GOT3 (cell line): Measurements from ENCODE around the gene CLEC11A.
"Not testable (repeated sequence)": the region's sequence is repeated elsewhere in the genome, so short reads cannot be mapped to it uniquely, and the experiment has no call there.

Experiments used
- DNase-seq: peaks from one replicate; lab custom pipeline; 2025; ENCODE audit warnings: mixed read lengths; lab: John Stamatoyannopoulos, UW

CLEC11A gene

DNA sequence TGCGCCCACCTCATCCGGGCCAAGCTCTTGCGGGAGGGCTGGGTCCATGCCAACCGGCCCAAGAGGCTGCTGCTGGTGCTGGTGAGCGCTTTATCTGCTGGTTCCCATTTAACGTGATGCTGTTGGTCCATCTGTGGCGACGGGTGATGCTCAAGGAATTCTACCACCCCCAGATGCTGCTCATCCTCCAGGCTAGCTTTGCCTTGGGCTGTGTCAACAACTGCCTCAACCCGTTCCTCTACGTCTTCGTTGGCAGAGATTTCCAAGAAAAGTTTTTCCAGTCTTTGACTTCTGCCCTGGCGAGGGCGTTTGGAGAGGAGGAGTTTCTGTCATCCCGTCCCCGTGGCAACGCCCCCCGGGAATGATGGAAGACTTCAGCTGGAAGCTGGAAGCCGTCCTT lies 35.9 kb downstream of the CLEC11A start:
- DNase-seq: not testable (repeated sequence)

DNA sequence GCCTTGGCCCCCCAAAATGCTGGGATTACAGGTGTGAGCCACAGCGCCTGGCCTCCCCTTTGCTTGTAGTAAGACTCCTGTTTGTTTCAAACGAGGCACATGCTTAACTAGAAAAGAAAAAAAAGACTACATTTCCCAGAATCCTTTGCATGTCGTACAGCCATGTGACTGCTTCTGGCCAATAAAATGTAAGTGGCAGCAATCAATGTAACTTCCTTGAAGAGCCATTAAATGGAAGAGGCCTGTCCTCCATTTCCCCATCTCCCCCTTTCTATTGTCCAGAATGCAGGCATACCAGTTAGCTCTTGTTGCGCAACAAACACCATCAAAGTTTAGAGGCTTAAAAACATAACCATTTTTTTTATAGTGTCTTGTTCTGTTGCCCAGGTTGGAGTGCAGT lies 36.7 kb downstream of the CLEC11A start:
- no peak for DNase-seq

DNA sequence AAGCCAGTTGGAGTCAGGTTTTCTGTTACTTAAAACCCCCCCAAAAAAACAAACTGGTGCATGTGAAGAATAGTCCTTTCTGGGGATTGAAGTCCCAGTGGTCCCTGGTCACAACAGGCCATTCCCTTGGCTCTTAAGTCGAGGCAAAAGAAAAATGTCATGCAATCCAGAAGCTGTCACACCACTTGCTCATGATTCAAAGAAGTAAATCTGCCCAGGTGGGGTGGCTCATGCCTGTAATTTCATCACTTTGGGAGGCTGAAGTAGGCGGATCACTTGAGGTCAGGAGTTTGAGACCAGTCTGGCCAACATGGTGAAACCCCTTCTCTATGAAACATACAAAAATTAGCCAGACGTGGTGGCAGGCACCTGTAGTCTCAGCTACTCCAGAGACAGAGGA lies 38.3 kb downstream of the CLEC11A start:
- not testable (repeated sequence) for DNase-seq

DNA sequence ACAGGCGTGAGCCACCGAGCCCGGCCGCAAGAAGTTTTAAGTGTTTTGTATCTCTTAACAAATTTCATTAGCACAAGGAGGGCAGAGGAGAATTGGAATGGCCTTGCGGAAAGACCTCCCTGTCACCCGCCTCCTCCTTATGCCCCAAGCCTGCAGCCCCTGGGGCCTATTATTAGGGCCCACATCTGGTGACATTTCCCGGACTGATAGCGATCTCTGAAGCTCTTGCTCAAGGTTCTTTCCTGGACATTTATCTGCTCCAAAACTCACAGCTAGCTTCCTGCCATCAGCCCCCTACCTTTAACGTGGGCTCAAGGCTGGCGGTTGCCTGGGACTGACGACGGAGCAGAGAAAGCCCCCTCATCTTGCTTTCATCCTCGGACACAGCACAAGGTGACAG lies 40.4 kb downstream of the CLEC11A start:
- not testable (repeated sequence) for DNase-seq

DNA sequence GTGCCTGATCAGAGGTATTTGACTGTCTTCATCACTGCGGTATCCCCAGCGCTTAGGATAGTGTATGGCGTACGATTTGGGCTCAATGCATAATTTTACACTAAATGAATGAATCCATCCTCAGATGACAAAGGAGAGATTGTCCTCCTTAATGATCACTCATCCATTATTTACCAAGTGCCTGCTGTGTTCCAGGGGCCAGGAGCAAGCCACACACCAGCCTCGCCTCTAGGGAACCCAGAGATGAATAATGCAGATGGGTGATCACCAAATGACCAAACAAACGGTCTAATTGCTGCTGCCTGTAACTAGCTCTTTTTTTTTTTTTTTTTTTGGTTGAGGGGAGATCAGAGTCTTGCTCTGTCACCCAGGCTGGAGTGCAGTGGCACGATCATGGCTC lies 41.2 kb downstream of the CLEC11A start:
- DNase-seq: no peak

DNA sequence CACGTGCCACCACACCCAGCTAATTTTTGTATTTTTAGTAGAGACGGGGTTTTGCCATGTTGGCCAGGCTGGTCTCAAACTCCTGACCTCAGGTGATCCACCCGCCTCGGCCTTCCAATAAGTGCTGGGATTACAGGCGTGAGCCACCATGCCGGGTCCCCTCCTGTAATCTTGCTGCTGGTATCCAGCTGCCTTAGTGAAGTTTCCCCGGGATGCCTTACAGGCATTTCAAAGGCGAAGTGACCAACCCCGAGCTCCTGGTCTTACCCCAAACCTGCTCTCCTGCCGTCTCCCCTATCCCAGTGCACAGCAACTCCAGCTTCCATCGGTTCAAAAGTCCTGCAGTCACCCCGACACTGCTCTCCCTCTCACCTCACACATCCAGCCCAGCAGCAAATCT lies 43.6 kb downstream of the CLEC11A start:
- DNase-seq: not testable (repeated sequence)

DNA sequence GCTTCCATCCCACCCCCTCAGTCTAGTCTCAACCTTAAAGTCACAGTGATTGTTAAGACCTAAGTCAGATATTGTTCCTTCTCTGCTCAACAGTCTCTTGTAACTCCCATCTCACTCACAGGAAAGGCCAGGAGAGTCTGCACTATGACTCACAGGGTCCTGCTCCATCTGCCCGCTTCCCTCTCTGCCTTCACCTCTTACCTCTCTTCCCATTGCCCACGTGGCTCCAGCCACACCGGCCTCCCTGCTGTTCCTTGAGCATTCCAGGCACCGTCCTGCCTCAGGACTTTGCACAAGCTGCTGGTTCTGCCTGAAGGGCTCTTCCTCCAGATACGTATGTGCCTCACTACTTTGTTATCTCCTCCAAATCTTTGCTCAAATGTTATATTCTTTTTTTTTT lies 44.1 kb downstream of the CLEC11A start:
- not testable (repeated sequence) for DNase-seq

DNA sequence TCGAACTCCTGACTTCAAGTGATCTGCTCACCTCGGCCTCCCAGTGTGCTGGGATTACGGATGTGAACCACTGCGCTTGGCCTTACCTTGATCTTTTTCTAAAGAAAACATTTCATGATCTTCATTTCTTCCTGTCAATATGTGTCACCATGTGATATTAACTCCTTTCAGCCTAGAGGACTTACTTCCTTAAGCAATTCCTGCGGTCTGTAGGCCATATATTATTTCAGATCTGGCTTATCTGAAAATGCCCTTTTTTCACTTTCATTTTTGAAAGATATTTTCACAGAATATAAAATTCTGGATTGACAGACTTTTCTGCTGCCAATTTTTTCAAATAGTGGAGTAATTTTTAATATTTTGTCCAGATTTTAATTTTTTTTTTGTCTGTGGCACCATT lies 45.1 kb downstream of the CLEC11A start:
- no peak for DNase-seq

DNA sequence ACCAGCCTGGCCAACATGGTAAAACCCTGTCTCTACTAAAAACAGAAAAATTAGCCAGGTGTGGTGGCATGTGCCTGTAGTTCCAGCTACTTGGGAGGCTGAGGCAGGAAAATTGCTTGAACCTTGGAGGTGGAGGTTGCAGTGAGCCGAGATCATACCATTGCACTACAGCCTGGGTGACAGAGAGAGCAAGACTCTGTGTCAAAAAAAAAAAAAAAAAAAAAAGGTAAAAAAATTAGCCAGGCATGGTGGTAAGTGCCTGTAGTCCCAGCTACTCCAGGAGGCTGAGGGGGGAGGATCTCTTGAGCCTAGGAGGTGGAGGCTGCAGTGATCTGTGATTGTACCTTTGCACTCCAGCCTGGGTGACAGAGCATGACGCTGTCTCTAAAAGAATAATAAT lies 47.0 kb downstream of the CLEC11A start, which contains the start of gene GPR32:
Gene GPR32, plus strand, starts transcription at position 301 of the 400 bp plus-strand sequence. CDS start 137 bp downstream, outside the sequence.
- not testable (repeated sequence) for DNase-seq

DNA sequence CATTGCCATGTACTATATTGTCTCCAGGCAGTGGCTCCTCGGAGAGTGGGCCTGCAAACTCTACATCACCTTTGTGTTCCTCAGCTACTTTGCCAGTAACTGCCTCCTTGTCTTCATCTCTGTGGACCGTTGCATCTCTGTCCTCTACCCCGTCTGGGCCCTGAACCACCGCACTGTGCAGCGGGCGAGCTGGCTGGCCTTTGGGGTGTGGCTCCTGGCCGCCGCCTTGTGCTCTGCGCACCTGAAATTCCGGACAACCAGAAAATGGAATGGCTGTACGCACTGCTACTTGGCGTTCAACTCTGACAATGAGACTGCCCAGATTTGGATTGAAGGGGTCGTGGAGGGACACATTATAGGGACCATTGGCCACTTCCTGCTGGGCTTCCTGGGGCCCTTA lies 47.7 kb downstream of the CLEC11A start:
- DNase-seq: no peak

DNA sequence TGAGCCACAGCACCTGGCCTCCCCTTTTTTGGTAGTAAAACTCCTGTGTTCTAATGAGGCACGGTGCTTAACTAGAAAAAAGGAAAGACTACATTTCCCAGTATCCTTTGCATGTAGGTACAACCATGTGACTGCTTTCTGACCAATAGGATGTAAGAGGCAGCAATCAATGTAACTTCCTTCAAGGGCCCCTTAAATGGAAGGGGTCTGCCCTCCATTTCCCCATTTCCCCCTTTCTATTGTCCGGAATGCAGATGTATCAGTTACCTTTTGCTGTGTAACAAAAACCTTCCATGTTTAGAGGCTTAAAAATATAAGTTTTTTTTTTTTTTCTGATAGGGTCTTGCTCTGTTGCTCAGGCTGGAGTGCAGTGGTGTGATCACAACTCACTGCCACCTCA lies 49.3 kb downstream of the CLEC11A start:
- no peak for DNase-seq

DNA sequence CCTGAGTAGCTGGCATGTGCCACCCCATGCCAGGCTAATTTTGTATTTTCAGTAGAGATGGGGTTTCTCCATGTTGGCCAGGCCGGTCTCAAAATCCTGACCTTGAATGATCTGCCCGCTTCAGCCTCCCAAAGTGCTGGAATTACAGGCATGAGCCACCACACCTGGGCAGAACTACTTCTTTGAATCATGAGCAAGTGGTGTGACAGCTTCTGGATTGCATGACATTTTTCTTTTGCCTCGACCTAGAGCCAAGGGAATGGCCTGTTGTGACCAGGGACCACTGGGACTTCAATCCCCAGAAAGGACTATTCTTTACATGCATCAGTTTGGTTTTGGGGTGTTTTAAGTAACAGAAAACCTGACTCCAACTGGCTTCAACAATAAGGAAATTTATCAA lies 49.7 kb downstream of the CLEC11A start:
- not testable (repeated sequence) for DNase-seq

DNA sequence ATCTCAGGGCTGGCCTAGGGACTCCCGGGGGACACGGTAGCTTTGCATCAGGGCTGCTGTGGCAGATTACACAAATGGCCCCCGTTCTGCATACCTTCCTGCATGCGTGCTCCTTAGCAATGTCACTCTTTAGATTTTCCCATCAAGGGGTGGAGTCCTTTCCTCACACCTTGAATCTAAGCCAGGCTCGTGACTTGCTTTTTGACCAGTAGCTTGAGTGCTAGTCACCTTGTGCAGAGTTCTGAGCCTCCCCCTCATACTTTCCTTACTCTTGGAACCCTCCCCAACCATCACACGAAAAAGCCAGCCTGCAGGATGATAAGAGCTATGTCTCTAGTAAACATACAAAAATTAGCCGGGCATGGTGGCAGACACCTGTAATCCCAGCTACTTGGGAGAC lies 50.3 kb downstream of the CLEC11A start:
- not testable (repeated sequence) for DNase-seq
